H1 (cell line): ENCODE measurements around the gene SYT17. TPM values are rescaled to one million over a fixed set of nuclear protein-coding genes. Genes with fewer than 3 reads are reported as not detected.

Experiments used
- JUND ChIP-seq: IDR thresholded peaks from 2 replicates; pipeline ENCODE4 v1.6.1; 2011; ENCODE audit warnings: mild to moderate bottlenecking, improper control_type of control experiment, low read length
- POLR2A ChIP-seq, 2 experiments: IDR thresholded peaks; 1 replicate in 1 of 2; 2 replicates in 1 of 2; pipeline ENCODE4 v1.6.1; 2011; ENCODE audit warnings: low read depth in 2 of 2, low read length in 2 of 2, mild to moderate bottlenecking in 2 of 2; ENCODE audit errors: control extremely low read depth in 1 of 2
- RBBP5 ChIP-seq: IDR thresholded peaks from 2 replicates; pipeline ENCODE4 v1.7.1; 2012; ENCODE audit warnings: low read depth, mild to moderate bottlenecking, inconsistent platforms, low read length, moderate library complexity, borderline replicate concordance
- SIX5 ChIP-seq: IDR thresholded peaks from 2 replicates; pipeline ENCODE4 v1.6.1; 2011; ENCODE audit warnings: mild to moderate bottlenecking, low read depth, low read length
- polyA plus RNA-seq, 7 experiments: library from polyadenylated mRNA; depleted of rRNA in 3 of 7; stranded (reverse) in 5 of 7; unstranded in 2 of 7; fragments of >200 nt in 5 of 7; fragments of 200-250 nt in 2 of 7; gene quantifications; 1 replicate in 5 of 7; 2 replicates in 1 of 7; 4 replicates in 1 of 7; pipeline versions ENCODE4 v1.2.1 to v1.2.3, GENCODE V29; 2011 to 2013; ENCODE audit warnings: missing spikeins in 2 of 7, mixed read lengths in 2 of 7
- total RNA-seq: library from RNA; stranded (reverse); fragmentation: NEBNext Ultra II Directional; extraction: Animal tissue kit (Norgen Biotek cat#: 25700); gene quantifications from 2 replicates; pipeline ENCODE4 v1.2.1, GENCODE V29; 2021
- TF ChIP-seq, protein P1 (sequence below): IDR thresholded peaks from 2 replicates; pipeline ENCODE4 v1.6.1; 2012; ENCODE audit warnings: low read length, inconsistent platforms

Gene SYT17
- total and polyA plus RNA-seq, 2 of the 8 experiments (the other 6 are each of a cell fraction or from before 2014, with no cell fraction given): 5.8 to 18.1 TPM

- TF ChIP-seq, protein P1, sequence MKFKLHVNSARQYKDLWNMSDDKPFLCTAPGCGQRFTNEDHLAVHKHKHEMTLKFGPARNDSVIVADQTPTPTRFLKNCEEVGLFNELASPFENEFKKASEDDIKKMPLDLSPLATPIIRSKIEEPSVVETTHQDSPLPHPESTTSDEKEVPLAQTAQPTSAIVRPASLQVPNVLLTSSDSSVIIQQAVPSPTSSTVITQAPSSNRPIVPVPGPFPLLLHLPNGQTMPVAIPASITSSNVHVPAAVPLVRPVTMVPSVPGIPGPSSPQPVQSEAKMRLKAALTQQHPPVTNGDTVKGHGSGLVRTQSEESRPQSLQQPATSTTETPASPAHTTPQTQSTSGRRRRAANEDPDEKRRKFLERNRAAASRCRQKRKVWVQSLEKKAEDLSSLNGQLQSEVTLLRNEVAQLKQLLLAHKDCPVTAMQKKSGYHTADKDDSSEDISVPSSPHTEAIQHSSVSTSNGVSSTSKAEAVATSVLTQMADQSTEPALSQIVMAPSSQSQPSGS: no peak
- TF ChIP-seq JUND: no peak
- TF ChIP-seq SIX5: no peak
- TF ChIP-seq RBBP5: no peak
- no peak for TF ChIP-seq POLR2A (IDR thresholded peaks at IDR 0.05; ENCODE audit: control extremely low read depth in 1 of 2, low read depth in 2 of 2, low read length in 2 of 2)
These were observed 16.7 kb upstream of the SYT17 start (continued) for GRCh38 chr16:19151310-19151709.
